Upper lobe of right lung (tissue), 1 donor: ENCODE results near the gene DOCK1. TPM values are rescaled to one million over a fixed set of nuclear protein-coding genes. Genes with fewer than 3 reads are reported as not detected.

Source experiments
- ATAC-seq: fragments of 200-7000 bp; cut with Tn5 transposase; one replicate; pipeline ENCODE4 v1.9.1; 2020; ENCODE audit warnings: mild to moderate bottlenecking, moderate library complexity
- DNase-seq: peaks from one replicate; pipeline ENCODE4 v3.0.0-alpha.2; 2020
- H3K27ac ChIP-seq: fragments of 200-600 bp; one replicate; pipeline ENCODE4 v1.8.0; 2022
- H3K27me3 ChIP-seq: fragments of 200-600 bp; one replicate; pipeline ENCODE4 v1.8.0; 2022; ENCODE audit warnings: mild to moderate bottlenecking
- H3K36me3 ChIP-seq: fragments of 200-600 bp; one replicate; pipeline ENCODE4 v1.8.0; 2022
- H3K4me1 ChIP-seq: fragments of 200-600 bp; one replicate; pipeline ENCODE4 v1.8.0; 2022
- H3K4me3 ChIP-seq: fragments of 200-600 bp; one replicate; pipeline ENCODE4 v1.8.0; 2022; ENCODE audit warnings: mild to moderate bottlenecking
- H3K9me3 ChIP-seq: fragments of 200-600 bp; one replicate; pipeline ENCODE4 v1.8.0; 2022
- CTCF ChIP-seq: fragments of 200-600 bp; IDR thresholded peaks from one replicate; pipeline ENCODE4 v1.8.0; 2022; ENCODE audit warnings: antibody characterized with exemption
- intact Hi-C: fragments of 100-400 bp; cut with DNase I; formaldehyde crosslinking; loops from one replicate; pipeline ENCODE4 v1.11.0; 2022
- total RNA-seq: library from RNA; stranded (reverse); fragmentation: NEBNext Ultra II Directional; extraction: Animal tissue kit (Norgen Biotek cat#: 25700); gene quantifications from one replicate; pipeline ENCODE4 v1.2.1, GENCODE V29; 2021
- donor health status: DM: no; HTN: yes; CAD: no; lungs with severe emphysema.

DOCK1 gene
- total RNA-seq, 1 donor from 2014 or later: 46.4 TPM

GRCh38 chr10:127175357-127176110 lies 270.3 kb downstream of the DOCK1 start:
- intact Hi-C loops: no loop called here
- Histone ChIP-seq H3K36me3 (no peaks in the 10 kb centered on the region), H3K4me3 (no peak overlapping the region), H3K9me3 (no peaks in the 10 kb centered on the region), H3K4me1 (no peaks in the 10 kb centered on the region), H3K27ac (no peak overlapping the region), H3K27me3 (no peaks in the 10 kb centered on the region)
- ATAC-seq: no peak
- DNase-seq: no peak
- TF ChIP-seq CTCF: no peak

DNA sequence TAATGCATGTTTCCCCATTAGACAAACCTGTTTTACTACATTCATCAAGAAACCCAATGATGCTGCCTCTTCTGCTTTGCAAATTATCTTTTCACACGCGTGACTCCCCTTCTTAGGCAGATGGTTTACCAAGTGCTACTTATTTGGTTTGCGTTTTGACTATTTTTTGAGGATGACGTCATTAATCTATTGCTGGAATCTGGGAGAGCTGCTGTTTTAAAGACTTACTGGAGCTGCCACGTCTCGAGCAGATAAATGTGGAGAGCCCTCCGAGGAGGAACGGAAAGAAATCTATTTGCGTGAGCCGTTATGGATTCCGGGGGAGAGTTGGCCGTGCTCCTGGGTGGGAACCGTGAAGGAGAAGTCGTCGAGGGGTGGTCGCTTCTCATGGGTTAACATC lies 271.4 kb downstream of the DOCK1 start:
- ATAC-seq (no peak), DNase-seq (no peak)
- Histone ChIP-seq H3K4me1 (no peaks in the 10 kb centered on the region), H3K27ac (no peak overlapping the region), H3K36me3 (no peaks in the 10 kb centered on the region), H3K4me3 (no peak overlapping the region), H3K27me3 (no peaks in the 10 kb centered on the region), H3K9me3 (no peaks in the 10 kb centered on the region)
- intact Hi-C loops: no loop called here
- TF ChIP-seq CTCF: no peak

DNA sequence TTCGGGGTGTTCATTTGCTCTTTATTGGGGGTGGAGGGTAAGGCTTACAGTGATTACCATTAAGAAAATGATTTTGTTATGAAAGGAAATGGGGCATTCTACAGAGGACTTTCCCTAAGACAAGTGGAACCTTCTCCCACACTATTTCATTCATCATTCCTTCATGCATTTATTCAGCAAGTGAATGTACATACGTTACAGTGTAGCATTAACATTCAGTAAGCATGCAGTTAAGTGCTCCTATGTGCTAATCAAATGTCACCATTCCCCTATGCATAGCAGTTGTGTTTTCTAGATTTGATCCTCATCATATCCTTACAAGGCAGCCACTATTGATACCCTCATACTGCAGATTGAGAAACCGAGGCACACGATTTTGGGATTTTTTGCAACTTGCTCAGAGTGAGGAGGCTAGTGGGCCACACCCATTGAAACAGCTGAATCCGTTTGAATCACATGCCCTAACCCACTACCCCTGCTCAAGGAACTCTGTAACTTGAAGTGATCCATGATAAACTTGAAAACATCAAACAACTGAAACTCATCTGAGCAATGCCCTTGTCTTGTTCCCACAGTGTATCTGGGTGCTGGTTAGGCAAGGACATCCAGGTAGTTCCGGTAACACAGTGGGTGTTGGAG lies 274.5 kb downstream of the DOCK1 start:
- no peaks in the 10 kb centered on the region for H3K9me3 ChIP-seq
- no peak for TF ChIP-seq CTCF
- DNase-seq (no peak), ATAC-seq (no peak)
- no peaks in the 10 kb centered on the region for H3K36me3 ChIP-seq
- intact Hi-C loops: no loop called here
- H3K4me1 ChIP-seq: no peaks in the 10 kb centered on the region
- H3K4me3 ChIP-seq: no peak overlapping the region
- no peak overlapping the region for H3K27ac ChIP-seq
- no peaks in the 10 kb centered on the region for H3K27me3 ChIP-seq

DNA sequence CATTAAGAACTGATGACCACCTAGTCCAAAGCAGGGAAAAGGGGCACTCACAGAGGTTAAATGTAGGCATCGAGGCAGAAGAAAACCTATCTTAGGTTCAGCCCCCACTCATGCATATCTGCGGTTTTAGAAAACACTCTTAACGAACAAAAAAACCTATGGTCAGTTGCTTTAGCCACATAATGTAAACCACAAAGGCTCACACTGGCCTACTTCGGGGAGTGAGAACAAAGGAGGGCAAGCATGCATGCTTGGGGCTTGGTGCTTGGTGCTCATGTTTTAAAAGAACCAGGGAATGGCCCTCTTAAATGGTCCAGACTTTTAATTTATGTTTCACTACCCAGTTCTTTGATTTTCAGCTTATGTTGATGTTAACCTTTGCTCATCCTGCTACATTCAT lies 276.9 kb downstream of the DOCK1 start:
- Histone ChIP-seq H3K36me3 (no peaks in the 10 kb centered on the region), H3K27ac (no peak overlapping the region), H3K27me3 (no peaks in the 10 kb centered on the region), H3K4me1 (no peaks in the 10 kb centered on the region), H3K4me3 (no peak overlapping the region), H3K9me3 (no peaks in the 10 kb centered on the region)
- DNase-seq: no peak
- TF ChIP-seq CTCF: no peak
- no peak for ATAC-seq
- intact Hi-C loops: no loop called here

- H3K4me3 ChIP-seq: no peak overlapping the region
- no peaks in the 10 kb centered on the region for H3K4me1 ChIP-seq
- no peak for TF ChIP-seq CTCF
- no peaks in the 10 kb centered on the region for H3K36me3 ChIP-seq
- no peaks in the 10 kb centered on the region for H3K9me3 ChIP-seq
- intact Hi-C loops: no loop called here
- no peaks in the 10 kb centered on the region for H3K27me3 ChIP-seq
- ATAC-seq (no peak), DNase-seq (no peak)
- H3K27ac ChIP-seq: no peak overlapping the region
Measured at GRCh38 chr10:127184582-127184981, 279.4 kb downstream of the DOCK1 start.
